B cell (primary cell): ENCODE data around the gene KRTAP10-3. TPM values are rescaled to one million over a fixed set of nuclear protein-coding genes. Genes with fewer than 3 reads are reported as not detected.

Experiments used
- ATAC-seq: fragments of 200-7000 bp; cut with Tn5 transposase; one replicate; pipeline ENCODE4 v1.10.0; 2021; ENCODE audit warnings: low read depth, mild to moderate bottlenecking, moderate number of reproducible peaks, moderate library complexity
- CTCF ChIA-PET: fragments of 350-600 bp; sonication (Branson Sonifier 250); formaldehyde crosslinking; loops from one replicate; lab custom pipeline; 2021; ENCODE audit warnings: antibody characterized with exemption, inconsistent platforms; lab: Charles Lee
- POLR2A ChIA-PET: fragments of 350-600 bp; sonication (Branson Sonifier 250); formaldehyde crosslinking; loops from one replicate; lab custom pipeline; 2021; ENCODE audit warnings: antibody characterized with exemption; lab: Charles Lee
- DNase-seq: peaks from one replicate; pipeline ENCODE4 v3.0.0; 2013
- H2AFZ ChIP-seq: 2 replicates; pipeline ENCODE4 v1.6.1; 2012; ENCODE audit warnings: mild to moderate bottlenecking, low read depth, low read length; ENCODE audit not compliant: insufficient read depth, poor library complexity, severe bottlenecking
- H3K27ac ChIP-seq, 2 donors: 1 replicate in 1 of 2; 2 replicates in 1 of 2; pipeline ENCODE4 v1.5.1; 2012 to 2013; ENCODE audit warnings: low read length in 2 of 2, mild to moderate bottlenecking in 2 of 2, moderate library complexity in 1 of 2
- H3K27me3 ChIP-seq, 4 experiments: fragments of 200-600 bp in 1 of 4; sonication (generic) in 1 of 4; replicated peaks in 1 of 4; 1 replicate in 2 of 4; 2 replicates in 2 of 4; pipeline versions ENCODE4 v1.6.1 to v1.7.0; 2013 to 2016; ENCODE audit warnings: low read length in 3 of 4, mild to moderate bottlenecking in 2 of 4, mixed read lengths in 1 of 4, moderate library complexity in 1 of 4; ENCODE audit not compliant: insufficient read depth in 4 of 4, control insufficient read depth in 3 of 4; ENCODE audit errors: control extremely low read depth in 1 of 4
- H3K36me3 ChIP-seq, 2 experiments: replicated peaks in 1 of 2; 1 replicate in 1 of 2; 2 replicates in 1 of 2; pipeline versions ENCODE4 v1.6.1 to v1.7.1; 2013; ENCODE audit warnings: low read length in 1 of 2; ENCODE audit not compliant: insufficient read depth in 2 of 2, control insufficient read depth in 1 of 2; ENCODE audit errors: control extremely low read depth in 1 of 2, extremely low read depth in 1 of 2
- H3K4me1 ChIP-seq, 2 donors: fragments of 200-600 bp in 1 of 2; sonication (generic) in 1 of 2; 1 replicate in 1 of 2; 2 replicates in 1 of 2; pipeline versions ENCODE4 v1.5.1 to v1.6.1; 2013 to 2017; ENCODE audit warnings: low read length in 2 of 2; ENCODE audit not compliant: control insufficient read depth in 2 of 2, insufficient read depth in 2 of 2
- H3K4me2 ChIP-seq: replicated peaks from 2 replicates; pipeline ENCODE3; 2012; ENCODE audit warnings: mild to moderate bottlenecking, low read depth, low read length; ENCODE audit not compliant: poor library complexity, severe bottlenecking
- H3K4me3 ChIP-seq, 5 experiments: fragments of 200-600 bp in 1 of 5; sonication (generic) in 1 of 5; 1 replicate in 3 of 5; 2 replicates in 2 of 5; pipeline versions ENCODE4 v1.5.1 to v1.7.0; 2011 to 2016; ENCODE audit warnings: low read length in 4 of 5, mild to moderate bottlenecking in 4 of 5, low read depth in 2 of 5, control low read depth in 1 of 5, moderate library complexity in 1 of 5; ENCODE audit not compliant: insufficient read depth in 1 of 5; ENCODE audit errors: control extremely low read depth in 1 of 5, extremely low read depth in 1 of 5
- H3K79me2 ChIP-seq: fragments of 200-600 bp; sonication (generic); one replicate; pipeline ENCODE4 v1.6.0; 2016; ENCODE audit warnings: low read length; ENCODE audit not compliant: control insufficient read depth, insufficient read depth
- H3K9ac ChIP-seq: fragments of 200-600 bp; sonication (generic); 2 replicates; pipeline ENCODE4 v1.6.1; 2017; ENCODE audit warnings: mild to moderate bottlenecking, low read length, moderate library complexity
- H3K9me3 ChIP-seq, 3 donors: one replicate each; pipeline versions ENCODE4 v1.6.1 to v1.7.1; 2013; ENCODE audit warnings: low read length in 2 of 3; ENCODE audit not compliant: control insufficient read depth in 2 of 3, insufficient read depth in 1 of 3; ENCODE audit errors: control extremely low read depth in 1 of 3
- H4K20me1 ChIP-seq: 2 replicates; pipeline ENCODE4 v1.6.0; 2012; ENCODE audit warnings: mild to moderate bottlenecking, low read length; ENCODE audit not compliant: insufficient read depth, control insufficient read depth, poor library complexity, severe bottlenecking
- H3K27ac Mint-ChIP-seq: one replicate; pipeline ENCODE4 v1.8.0; 2021; ENCODE audit warnings: mixed read lengths
- H3K27me3 Mint-ChIP-seq: one replicate; pipeline ENCODE4 v1.8.0; 2021; ENCODE audit warnings: mixed read lengths
- H3K4me1 Mint-ChIP-seq: one replicate; pipeline ENCODE4 v1.8.0; 2021; ENCODE audit warnings: mixed read lengths
- H3K4me3 Mint-ChIP-seq: one replicate; pipeline ENCODE4 v1.8.0; 2021; ENCODE audit warnings: mixed read lengths
- H3K9me3 Mint-ChIP-seq: one replicate; pipeline ENCODE4 v1.8.0; 2022; ENCODE audit warnings: mixed read lengths; ENCODE audit not compliant: insufficient read depth
- CTCF ChIP-seq: fragments of 200-600 bp; IDR thresholded peaks from one replicate; pipeline ENCODE4 v1.8.0; 2022; ENCODE audit warnings: antibody characterized with exemption, mild to moderate bottlenecking
- EZH2 ChIP-seq: IDR thresholded peaks from 2 replicates; pipeline ENCODE4 v1.6.1; 2012; ENCODE audit warnings: borderline replicate concordance, low read depth, mild to moderate bottlenecking, moderate library complexity, low read length; ENCODE audit not compliant: insufficient read depth, poor library complexity, severe bottlenecking
- WGBS: methylation state at CpG from one replicate; pipeline ENCODE4 v1.1.5; 2013; ENCODE audit warnings: missing lambda C conversion rate; ENCODE audit not compliant: insufficient coverage; 5-methylcytosine and 5-hydroxymethylcytosine counted together
- intact Hi-C: fragments of 100-400 bp; cut with micrococcal nuclease; formaldehyde crosslinking; loops from one replicate; pipeline ENCODE4 v1.10.0; 2022
- polyA plus RNA-seq: library from polyadenylated mRNA; depleted of rRNA; stranded (reverse); fragments of >200 nt; gene quantifications from 2 replicates; pipeline ENCODE4 v1.2.3, GENCODE V29; 2012
- total RNA-seq, 2 donors: library from RNA; stranded (reverse); fragments of 120-200 nt in 1 of 2; gene quantifications; 1 replicate in 1 of 2; 2 replicates in 1 of 2; pipeline versions ENCODE4 v1.2.3 to v1.2.4, GENCODE V29; 2013 to 2022

The KRTAP10-3 gene
- total and polyA plus RNA-seq, 2 donors (not counting 1 experiment from before 2014, with no cell fraction given): 0.40 TPM; not detected in 1

GRCh38 chr21:44540741-44541288 is 17.8 kb downstream of the KRTAP10-3 start:
- no peak overlapping the region for H3K4me3 ChIP-seq
- H3K9ac ChIP-seq: no peak overlapping the region
- intact Hi-C loops: no loop called here
- peaks cover 0 to 2% (median 0%) of the 10 kb centered on the region in 4 experiments for H3K27me3 ChIP-seq
- H3K27me3 Mint-ChIP-seq: peaks cover 19% of the 10 kb centered on the region
- peaks cover 1 to 16% (median 3%) of the 10 kb centered on the region in 3 donors for H3K9me3 ChIP-seq
- no peaks in the 10 kb centered on the region for H4K20me1 ChIP-seq
- H3K4me2 ChIP-seq: no peak overlapping the region
- no peak overlapping the region for H3K4me3 Mint-ChIP-seq
- no peak overlapping the region for H2AFZ ChIP-seq
- H3K4me1 ChIP-seq: no peaks in the 10 kb centered on the region
- no peaks in the 10 kb centered on the region for H3K9me3 Mint-ChIP-seq
- no peak for TF ChIP-seq EZH2
- no peak for TF ChIP-seq CTCF
- WGBS: 98% methylated on average over 9 of the region's 11 CpGs
- no peaks in the 10 kb centered on the region for H3K4me1 Mint-ChIP-seq
- no peaks in the 10 kb centered on the region for H3K36me3 ChIP-seq
- ATAC-seq: no peak
- no peak overlapping the region for H3K27ac ChIP-seq
- no peaks in the 10 kb centered on the region for H3K79me2 ChIP-seq
- ChIA-PET POLR2A (no interaction called here), CTCF (interaction anchor here (0.9 kb wide), 1 partner anchor 45 kb away, joined by 3 read pairs; no protein-coding TSS in a partner anchor)
- no peak overlapping the region for H3K27ac Mint-ChIP-seq
- DNase-seq: no peak

GRCh38 chr21:44539991-44540666 is 18.5 kb downstream of the KRTAP10-3 start, which contains the start of gene KRTAP10-1:
TSS of gene KRTAP10-1 (minus strand) at chr21:44540195. CDS start at chr21:44540150, 45 bp downstream.
- Histone ChIP-seq H3K4me2 (no peak within 1 kb of the TSS), H3K9ac (no peak within 1 kb of the TSS), H3K9me3 (peaks cover 1 to 16% (median 3%) of the 10 kb centered on the region in 3 donors), H3K4me3 (no peak within 1 kb of the TSS), H4K20me1 (no peaks in the 10 kb centered on the region), H3K36me3 (no peaks in the 10 kb centered on the region), H3K79me2 (no peaks in the 10 kb centered on the region), H3K27ac (no peak within 1 kb of the TSS), H3K27me3 (peaks cover 0 to 2% (median 0%) of the 10 kb centered on the region in 4 experiments), H3K4me1 (no peaks in the 10 kb centered on the region), H2AFZ (no peak within 1 kb of the TSS)
- POLR2A ChIA-PET: no interaction called here
- ATAC-seq (no peak), DNase-seq (no peak)
- Mint-ChIP-seq H3K4me3 (no peak within 1 kb of the TSS), H3K27ac (no peak within 1 kb of the TSS), H3K27me3 (peaks cover 19% of the 10 kb centered on the region), H3K9me3 (no peaks in the 10 kb centered on the region), H3K4me1 (no peaks in the 10 kb centered on the region)
- intact Hi-C loops: no loop called here
- CTCF ChIA-PET: no interaction called here
- TF ChIP-seq EZH2 (no peak), CTCF (no peak)
- WGBS: 85% methylated on average over 21 of the region's 21 CpGs
